Measurements from ENCODE around the gene TSPAN4.
A peak's percentile ranks its signal among the peaks of the same experiment; 100 is the strongest.

TSPAN4 gene

DNA sequence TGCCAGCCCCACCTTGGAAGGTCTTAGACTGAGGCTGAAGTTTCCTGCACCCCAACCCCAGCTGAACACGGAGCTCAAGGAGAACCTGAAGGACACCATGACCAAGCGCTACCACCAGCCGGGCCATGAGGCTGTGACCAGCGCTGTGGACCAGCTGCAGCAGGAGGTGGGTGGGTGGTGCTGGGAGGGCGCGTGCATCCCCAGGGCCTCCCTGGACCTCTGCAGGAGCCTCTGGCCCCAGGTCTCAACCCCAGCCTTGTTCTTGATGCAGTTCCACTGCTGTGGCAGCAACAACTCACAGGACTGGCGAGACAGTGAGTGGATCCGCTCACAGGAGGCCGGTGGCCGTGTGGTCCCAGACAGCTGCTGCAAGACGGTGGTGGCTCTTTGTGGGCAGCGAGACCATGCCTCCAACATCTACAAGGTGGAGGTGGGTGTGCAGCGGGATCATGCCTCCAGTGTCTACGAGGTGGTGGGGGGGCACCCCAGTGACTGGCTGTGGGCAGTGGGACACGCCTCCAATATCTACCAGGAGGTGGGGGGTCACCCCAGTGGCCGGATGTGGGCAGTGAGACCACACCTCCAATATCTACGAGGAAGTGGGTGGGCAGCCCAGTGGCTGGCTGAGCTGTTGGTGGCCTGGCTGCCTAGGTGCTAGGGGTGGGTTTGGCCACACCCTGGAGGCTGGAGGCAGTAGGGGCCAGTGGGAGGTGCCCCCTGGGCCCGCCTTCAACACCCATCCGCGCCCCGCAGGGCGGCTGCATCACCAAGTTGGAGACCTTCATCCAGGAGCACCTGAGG lies 5.3 kb upstream of the TSPAN4 start:
- DNase-seq: no peak

DNA sequence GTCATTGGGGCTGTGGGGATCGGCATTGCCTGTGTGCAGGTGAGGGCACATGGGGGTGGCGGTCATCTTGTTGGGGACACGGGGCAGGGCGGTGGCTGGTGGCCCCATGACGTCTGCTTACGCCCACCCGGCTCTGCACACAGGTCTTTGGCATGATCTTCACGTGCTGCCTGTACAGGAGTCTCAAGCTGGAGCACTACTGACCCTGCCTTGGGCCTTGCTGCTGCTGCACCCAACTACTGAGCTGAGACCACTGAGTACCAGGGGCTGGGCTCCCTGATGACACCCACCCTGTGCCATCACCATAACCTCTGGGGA lies 4.7 kb upstream of the TSPAN4 start:
- no peak for DNase-seq

DNA sequence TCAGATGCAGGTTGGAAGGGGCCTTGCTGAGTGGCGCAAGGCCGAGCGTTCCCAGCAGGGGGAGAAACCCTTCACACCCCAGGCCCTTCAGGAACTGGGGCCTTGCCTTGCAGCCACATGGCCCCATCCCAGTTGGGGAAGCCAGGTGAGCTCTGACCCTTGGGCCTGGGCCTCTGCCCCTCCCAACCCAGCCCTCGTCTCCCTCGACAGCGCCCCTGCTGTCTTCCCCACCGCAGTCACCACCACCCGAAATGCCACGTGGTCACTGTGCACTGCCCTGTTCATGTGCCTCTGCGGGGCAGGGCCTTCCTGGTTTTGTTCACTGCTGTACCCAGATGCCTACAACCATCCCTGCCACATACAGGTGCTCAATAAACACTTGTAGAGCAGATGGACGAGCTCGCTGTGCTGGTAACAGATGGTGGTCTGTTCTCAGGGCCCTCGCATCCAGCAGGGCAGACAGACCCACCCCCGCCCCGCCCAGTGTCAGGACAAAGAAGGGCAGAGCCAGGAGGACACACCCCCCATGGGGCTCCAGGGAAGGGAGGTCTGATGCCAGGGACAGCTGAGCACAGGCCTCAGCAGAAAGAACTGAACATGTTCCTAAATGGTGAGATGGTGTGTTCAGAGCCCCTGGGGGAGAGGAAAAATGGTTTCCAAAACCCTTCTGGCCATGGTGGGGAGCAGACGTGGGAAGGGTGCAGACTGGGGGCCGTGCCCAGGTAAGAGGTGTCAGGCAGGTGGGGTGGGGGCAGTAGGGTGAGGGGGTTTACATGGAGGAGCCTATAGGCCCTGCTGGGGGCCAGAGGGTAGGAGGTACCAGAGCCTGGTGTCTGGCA lies 4.0 kb upstream of the TSPAN4 start:
- DNase-seq: no peak

DNA sequence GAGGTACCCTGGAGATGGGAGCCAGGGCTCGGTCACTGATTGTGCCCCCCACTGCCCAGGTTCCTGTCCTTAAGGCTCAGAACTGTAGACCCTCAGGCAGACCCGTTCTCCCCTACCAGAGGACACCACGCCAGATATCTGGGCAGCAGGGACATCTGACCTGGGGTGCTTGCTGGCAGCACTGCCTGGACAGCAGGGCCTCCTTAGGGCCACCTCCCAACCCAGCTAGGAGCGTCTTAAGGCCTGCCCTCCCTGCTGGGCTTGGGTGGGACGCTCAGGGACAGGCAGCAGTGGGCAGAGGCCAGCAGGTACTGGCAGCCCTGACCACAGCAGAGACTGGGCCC lies 3.4 kb upstream of the TSPAN4 start:
- no peak for DNase-seq

DNA sequence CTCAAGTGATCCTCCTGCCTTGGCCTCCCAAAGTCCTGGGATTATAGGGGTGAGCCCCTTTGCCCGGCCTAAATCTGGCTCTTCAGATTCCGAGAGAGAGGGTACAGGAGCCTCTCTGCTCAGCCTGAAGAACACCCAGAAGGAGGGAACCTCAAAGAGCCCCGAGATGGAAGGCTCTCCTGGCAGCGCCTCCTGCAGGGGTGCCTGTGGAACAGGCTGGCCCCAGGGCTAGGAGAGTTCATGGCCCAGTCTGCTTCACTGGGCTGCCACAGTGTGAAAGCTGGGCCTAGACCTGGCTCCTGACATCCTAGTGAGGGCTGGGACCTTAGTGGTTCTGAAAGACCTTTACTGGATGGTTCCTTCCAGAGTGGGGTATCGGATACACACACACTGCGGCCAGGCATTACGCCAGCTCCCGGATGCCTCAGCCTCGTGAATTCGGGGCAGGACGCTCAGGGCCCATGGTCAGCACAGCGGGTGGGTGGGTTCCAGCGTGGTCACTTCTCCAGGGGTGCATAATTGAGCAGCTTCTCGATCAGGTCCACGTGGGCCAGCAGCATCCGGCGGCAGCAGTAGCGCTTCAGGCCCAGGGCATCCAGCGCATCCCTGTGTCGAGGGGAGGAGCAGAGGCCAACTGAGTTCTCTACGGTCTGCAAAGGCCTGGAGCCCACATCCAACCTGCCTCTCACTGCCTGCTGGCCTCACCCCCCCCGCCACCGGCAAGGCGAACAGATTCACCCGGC lies 2.6 kb upstream of the TSPAN4 start:
- no peak for DNase-seq

DNA sequence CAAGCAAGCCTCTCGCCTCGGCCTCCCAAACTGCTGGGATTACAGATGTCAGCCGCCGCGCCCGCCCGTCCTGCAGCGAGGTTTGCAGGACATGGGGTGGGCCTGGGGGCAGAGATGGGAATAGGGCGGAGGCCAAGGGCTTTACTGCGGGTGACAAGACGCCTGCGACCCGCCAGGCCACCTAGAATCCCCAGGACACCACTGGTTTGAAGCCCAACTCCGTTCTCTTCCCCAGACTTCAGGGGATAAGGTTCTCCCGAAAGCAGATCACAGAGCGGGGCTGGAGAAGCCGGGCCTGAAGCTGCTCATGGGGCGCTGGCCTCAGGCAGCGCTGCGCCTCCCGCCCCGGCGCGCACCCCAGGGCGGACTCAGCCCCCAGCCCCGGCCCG lies 677 bp upstream of the TSPAN4 start:
- DNase-seq: no peak

DNA sequence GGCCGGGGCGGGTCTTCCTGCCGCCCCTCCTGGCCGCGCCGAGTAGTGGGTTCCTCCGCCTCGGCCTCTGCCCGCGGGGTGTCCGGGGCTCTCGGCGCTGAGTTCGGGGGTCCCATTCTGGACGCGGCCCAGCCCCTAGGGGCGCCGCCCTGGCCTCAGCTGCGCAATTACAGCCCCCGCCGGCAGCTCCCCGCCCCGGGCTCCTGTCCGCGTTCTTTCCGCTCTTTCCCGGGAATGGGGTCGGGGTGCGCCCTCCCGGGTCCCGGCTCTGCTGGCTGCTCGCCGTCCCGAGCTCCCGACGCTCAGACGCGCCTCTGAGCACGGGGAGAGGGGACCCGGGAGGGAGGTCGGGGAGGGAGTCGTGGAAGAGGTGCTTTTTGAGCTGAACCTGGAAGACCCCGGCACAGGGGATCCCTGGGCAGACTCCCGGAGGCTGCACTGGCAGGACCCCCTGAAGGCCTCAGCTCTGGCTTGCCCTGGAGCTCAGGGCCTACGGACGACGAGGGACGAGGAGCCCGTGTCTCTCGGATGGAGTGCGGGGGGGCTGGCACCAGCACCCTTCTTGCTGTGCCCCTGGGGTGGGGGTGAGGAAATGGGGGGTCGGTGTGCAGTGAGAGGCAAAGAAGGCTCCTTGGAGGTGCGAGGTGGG lies 558 bp downstream of the TSPAN4 start:
- no peak for DNase-seq

DNA sequence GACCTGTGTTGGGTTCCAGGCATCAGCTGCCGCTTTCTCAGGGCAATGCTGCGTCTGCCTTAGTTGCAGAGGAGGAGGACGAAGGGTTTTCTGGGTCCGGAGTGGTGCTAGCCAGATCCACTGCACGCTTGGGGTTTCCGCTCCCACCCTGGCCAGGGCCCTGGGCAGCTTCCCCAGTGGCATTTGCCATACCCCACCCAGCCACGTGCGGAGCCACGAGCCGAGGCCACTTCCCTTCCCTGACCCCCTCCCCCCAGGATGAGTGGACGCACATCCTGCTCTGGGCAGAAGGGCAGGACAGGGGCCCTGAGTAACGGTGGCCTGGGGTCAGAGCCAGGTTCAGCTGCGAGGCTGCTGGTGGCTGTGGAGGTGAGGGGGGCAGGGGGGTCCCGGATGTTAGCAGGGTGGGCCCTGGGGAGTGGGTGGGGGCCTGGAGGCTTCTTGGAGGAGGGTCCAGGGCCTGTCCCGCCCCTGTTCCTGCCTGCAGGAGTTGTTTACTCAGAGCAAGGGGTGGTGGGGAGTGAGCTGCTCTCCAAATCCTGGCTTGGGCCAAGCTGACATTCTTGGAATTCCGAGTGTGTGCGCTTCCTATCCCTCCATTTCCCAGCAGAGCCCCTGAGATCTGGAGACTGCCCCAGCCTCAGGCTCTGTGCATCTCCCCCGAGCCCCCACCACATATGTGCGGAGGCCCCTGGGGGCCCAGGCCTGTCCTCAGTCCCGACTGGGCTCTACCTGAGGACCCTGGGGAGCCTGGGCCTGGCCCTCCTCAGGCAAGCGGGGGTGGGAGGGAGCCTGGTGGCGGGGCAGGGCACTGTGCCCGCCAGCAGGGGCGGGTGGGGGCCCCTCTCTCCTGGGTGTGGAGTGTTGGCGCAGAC lies 1.4 kb downstream of the TSPAN4 start:
- DNase-seq: no peak

DNA sequence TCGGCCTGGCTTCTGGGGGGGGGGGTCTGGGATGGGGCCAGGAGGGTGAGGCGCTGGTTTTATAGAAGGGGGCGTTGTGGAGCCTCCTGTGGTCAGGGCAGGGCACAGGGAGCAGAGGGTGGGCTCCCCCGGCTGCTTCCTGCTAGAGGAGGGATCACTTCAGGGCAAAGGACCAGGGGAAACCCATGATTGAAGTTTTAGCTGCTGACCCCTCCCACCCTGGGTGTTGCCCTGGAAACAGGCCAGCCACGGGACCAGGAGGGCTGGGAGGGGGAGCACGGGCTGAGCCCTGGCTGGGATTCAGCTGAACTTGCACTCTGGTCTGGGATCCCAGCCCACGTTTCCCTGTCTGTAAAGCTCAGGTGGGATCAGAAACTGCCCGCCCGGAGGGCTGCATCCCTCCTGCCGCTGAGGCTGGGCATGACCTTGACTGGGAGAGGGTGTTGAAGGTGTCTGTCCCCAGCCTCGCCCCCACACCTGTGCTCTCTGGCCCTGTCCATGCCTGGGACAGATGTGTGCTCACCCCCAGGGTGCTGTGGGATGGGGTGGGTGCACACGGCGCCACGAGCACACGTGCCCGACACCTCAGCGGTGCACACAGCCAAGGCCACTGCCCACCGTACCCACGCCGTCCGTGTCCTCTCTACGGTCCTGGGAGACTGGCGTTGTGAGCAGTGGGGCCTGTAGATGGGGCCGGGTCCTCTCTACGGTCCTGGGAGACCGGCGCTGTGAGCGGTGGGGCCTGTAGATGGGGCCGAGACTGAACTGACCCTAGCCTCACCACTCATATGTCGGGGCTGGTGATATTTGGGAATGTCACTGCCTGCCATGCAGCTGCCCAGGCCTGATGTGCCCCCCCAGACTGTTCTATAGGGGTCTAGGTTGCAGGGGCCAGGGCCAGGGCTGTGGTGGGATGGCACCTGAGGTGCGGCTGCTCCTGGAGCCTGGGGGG lies 2.3 kb downstream of the TSPAN4 start:
- no peak for DNase-seq

DNA sequence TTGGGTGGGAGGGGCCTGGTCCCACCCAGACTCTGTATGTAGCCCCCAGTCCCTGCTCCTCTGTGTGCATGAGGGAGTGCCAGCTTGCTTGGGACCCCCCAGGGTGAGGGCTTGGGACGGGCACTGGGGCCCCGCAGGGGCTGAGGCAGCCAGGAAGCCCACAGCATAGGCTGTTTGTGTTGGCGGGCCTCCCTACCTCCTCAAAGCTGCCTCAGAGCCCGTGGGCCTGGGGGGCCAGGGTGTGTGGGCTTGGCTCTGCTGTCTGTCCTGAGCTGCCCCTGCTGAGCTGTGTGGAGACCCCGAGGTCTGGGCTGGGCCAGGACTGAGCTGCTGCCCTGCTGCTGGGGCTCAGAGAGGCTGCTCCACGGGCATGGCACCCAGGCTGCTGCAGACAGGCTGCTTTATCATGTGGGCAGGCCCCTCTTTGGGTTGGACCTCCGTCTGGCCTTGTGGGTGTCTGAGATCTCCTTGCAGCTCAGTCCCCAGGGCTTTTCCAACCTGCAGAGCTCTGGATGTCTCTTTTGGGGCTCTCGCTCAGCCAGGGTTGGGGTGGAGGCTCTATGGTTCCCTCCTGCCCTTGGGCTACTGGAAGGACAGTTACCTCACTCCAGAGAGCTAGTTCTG lies 3.3 kb downstream of the TSPAN4 start:
- DNase-seq: no peak

DNA sequence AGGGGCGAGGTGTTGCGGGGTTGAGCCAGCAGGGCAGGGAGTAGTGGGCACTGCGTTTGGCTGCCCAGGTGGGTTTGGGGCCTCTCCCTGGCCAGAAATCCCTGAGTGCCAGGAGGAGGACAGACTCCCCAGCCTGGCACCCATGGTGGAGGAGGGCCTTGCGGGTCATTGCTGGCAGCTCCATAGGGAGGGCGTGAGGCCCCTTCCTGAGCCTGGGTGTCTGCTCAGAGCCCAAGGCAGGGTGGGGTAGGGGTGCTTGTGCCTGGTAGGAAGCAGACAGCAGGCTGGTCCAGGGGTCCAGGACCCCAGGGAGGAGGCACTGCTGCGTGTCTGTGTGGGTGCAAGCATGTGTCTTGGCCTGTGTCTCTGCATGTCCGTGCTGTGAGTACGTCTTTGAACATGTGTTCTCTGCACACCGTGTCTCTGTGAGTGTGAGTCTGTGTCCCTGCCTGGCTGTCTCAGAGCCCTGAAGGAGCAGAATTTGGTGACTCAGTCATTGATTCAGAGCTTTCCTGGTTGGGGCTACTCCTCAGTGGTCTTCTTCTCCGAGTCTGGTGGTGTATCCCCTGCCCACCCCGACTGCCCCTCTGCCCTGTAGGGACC lies 3.9 kb downstream of the TSPAN4 start:
- no peak for DNase-seq

DNA sequence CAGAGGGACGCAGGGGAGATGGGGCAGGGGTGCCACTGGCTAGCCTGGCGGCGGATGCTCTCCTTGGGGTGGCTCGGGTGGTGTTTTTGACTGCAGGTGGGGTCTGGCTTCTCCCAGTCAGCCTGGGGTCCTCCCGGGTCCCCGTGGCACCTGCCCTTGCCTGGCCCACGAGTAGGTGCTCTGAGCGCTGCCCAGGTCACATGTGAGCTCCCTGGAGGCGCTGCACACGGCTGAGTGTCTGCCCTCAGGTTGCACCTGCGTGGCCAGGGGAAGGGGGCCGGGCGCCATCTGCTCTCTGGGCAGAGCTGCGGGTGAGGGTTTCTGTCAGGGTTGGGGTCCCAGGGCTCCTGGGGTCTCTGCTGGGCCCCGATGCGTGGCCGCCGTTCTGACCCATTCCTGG lies 5.2 kb downstream of the TSPAN4 start:
- DNase-seq: no peak

DNA sequence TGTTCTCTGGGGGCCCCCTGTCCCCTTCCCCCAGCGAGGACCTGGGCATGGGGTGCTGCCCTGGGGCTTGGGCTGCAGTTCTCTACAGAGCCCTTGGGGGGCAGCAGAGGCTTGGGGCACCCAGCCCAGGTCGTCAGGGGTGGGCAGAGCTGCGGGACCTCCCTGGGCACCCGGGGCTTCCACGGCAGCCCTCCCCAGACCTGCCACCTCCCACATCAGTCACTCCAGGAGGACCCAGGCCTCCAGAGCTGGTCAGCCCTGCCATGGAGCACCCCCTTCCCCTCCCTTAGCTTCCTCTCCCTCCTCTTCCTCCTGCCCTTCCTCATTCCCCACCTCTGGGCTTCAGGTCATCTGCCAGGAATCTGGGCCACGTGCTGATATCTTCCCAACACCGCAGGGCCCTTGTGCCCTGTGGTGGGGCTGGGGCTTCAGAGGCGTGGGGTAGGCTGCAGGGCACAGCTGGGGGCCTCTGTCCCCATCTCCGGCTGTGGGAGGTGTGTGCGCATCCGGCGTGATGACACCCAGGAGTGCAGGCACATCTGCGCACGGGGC lies 5.8 kb downstream of the TSPAN4 start:
- DNase-seq: peak; percentile 39 to 60 (median 51)

DNA sequence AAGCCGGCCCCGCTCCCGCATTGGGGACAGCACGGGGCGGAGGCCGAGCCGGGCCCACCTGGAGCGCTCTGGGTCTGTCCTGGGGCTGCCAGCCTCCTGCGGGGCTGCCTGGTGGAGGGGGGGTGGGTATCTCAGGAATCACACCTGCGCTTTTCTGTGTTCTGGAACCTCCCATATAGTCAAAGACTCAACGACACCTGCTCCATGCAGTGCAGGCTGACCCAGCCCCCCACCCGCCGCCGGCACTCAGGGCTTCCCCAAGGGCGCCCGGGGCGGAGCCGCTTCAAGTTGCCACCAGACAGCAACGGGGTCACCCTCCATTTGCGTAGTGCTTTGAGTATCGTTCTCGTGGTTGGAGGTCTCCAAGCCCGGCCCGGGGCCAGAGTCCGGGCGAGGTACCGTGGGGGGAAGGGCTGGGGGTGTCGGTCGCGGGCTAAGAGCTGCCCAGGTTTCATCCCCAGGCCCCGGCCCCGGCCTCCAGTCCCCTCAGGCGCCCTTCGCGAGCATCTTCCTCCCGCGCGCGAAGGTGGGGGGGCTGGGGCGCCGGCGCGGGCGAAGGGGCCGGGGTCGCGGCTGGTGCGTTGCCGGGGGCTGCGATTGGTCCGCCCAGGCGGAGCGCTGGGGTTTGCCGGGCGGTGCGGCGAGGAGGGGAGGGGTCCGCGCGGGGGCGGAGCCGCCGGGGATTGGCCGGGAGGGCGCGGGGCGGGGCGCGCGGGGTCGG lies 6.6 kb downstream of the TSPAN4 start:
- peak in 2 of 5 experiments; percentile 15 to 39 for DNase-seq

DNA sequence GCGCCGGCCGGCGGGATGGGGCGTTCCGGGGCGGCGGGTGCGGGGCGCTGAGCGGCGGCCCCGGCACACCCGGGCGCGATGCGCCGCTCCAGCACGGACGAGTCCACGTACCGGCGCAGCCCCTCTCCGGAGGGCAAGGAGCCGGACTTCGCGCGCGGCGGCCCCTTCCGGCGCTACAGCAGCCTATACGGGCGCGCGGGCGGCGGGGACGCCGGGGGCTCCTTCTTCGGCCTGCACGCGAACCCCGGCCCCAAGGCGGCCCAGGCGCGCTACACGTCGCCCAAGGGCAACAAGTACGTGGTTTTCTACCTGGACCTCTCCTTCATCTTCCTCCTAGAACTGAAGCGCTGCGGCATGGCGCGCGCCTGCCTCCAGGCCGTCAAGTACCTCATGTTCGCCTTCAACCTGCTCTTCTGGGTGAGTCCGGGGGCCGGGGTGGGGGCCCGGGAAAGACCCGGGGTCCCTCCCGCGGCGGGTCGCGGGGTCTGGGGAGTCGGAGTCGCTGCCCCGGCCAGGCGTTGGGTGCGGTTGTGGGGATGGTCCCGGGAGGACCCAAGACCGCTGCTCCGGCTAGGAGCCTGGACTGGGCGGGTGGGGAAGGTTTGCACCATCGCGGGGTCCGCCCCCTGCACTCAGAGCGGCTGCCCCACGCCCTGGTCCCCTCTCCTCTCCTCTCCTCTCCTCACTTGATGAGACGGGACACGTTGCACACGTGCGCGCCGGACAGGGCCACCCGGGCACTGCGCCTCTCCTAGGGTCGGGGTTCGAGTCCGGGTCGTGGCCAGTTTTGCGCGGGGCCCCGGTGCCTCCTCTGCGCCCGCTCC lies 7.5 kb downstream of the TSPAN4 start:
- DNase-seq: no peak

DNA sequence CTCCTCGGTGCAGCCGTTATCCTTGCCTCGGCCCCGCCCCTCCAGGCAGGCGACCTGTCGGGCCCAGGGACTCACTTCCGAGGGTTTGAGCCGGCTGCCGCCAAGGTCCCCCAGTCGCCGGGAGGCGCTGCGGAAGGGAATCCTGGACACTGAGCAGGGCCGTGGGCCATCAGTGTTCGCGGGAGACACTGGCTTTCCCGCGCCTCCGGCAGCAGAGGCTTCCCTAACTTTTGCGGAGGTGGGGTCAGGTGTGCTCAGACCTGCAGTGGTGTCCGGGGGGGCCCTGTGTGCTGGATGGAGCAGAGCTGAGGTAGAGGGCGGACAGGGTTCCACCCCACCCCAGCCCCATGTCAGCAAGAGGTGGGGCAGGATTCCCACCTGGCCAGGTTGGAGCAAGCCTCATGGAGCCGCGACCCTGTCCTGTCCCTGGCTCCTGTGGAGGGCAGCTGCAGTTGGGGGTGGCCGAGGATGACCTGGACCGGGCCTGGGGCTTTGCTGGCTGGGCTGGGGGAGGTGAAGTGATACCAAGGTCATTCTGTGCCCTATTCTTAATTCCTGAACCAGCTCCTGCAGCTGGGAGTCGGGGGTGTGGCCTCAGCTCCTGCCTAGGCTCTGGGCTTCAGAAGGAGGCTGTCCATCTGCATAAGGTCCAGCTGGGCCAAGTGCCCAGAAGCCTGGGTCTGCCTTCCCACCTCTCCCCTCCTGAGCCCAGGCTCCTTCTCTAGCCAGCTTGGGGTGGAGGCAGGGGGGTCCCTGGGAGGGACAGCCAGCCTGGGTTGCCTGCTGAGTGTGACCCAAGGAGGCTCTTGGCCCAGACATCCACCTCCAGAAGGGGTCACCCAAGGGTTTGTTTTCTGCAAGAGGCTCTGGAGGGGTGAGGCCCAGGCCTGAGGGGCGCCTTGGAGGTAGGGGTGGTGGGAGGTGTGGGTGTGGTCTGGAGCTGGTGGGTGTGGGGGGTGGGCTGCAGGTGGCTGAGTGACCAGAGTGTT lies 8.4 kb downstream of the TSPAN4 start:
- DNase-seq: peak in 1 of 5 experiments; percentile 24

DNA sequence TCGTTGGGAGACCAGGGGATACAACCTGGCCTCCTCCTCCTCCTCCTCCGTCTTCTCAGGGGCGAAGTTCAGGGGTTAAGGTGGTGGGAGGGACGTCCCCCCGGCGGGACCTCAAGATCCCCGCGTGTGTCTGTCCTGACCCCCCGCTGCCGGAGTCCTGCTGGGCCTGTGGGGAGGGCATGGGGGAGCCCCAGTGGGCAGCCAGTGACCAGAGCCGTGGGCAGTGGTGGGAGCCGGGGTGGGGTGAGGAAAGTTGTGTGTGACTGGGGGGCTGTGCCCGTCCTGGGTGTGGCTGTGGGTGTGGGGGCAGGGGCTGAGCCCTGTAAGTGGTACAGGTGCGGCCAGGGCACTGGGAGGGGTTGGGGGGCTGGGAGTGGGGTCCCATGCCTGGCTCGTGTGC lies 10.1 kb downstream of the TSPAN4 start:
- no peak for DNase-seq
